ENCODE measurements around the gene ADRA2B.

GRCh38 chr2:96145848-96146152, 29.4 kb upstream of the ADRA2B start:
- TF ChIP-seq, protein P1, sequence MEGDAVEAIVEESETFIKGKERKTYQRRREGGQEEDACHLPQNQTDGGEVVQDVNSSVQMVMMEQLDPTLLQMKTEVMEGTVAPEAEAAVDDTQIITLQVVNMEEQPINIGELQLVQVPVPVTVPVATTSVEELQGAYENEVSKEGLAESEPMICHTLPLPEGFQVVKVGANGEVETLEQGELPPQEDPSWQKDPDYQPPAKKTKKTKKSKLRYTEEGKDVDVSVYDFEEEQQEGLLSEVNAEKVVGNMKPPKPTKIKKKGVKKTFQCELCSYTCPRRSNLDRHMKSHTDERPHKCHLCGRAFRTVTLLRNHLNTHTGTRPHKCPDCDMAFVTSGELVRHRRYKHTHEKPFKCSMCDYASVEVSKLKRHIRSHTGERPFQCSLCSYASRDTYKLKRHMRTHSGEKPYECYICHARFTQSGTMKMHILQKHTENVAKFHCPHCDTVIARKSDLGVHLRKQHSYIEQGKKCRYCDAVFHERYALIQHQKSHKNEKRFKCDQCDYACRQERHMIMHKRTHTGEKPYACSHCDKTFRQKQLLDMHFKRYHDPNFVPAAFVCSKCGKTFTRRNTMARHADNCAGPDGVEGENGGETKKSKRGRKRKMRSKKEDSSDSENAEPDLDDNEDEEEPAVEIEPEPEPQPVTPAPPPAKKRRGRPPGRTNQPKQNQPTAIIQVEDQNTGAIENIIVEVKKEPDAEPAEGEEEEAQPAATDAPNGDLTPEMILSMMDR (IDR thresholded peaks at IDR 0.05) = no peak
- no peak for TF ChIP-seq POLR2A (IDR thresholded peaks at IDR 0.05)
